DOHH2 (cell line): Measurements from ENCODE around the gene IRX4.

Source experiments
- EZH2phosphoT487 ChIP-seq: fragments of 200-600 bp; sonication (generic); IDR thresholded peaks from 2 replicates; pipeline ENCODE4 v1.6.1; 2017; ENCODE audit warnings: borderline replicate concordance, mild to moderate bottlenecking, antibody characterized with exemption, low read length, moderate library complexity, mixed read lengths
- TF ChIP-seq, protein P1 (sequence below): fragments of 200-600 bp; sonication (generic); IDR thresholded peaks from one replicate; pipeline ENCODE4 v1.5.1; 2014; ENCODE audit warnings: antibody characterized with exemption, mild to moderate bottlenecking, low read depth, low read length; ENCODE audit not compliant: poor library complexity, severe bottlenecking

DNA sequence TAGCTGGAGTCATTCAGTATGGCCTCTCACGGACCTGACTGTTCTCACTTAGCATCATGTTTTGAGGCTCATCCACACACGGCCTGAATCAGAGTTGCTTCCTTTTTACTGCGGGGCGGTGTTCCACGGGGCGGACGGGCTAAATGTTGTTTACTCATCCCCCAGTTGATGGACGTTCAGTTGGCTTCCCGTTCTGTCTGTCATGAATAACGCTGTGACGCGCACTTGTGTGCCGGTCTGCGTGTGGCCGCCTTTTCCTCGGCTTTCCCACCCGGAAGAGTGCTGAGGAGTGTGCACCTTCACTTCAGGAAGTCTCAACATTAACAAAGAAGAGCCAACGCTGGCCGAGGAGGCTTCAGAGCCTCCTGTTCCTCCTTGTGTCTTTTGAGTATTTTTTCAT lies 39.0 kb upstream of the IRX4 start:
- TF ChIP-seq, protein P1, sequence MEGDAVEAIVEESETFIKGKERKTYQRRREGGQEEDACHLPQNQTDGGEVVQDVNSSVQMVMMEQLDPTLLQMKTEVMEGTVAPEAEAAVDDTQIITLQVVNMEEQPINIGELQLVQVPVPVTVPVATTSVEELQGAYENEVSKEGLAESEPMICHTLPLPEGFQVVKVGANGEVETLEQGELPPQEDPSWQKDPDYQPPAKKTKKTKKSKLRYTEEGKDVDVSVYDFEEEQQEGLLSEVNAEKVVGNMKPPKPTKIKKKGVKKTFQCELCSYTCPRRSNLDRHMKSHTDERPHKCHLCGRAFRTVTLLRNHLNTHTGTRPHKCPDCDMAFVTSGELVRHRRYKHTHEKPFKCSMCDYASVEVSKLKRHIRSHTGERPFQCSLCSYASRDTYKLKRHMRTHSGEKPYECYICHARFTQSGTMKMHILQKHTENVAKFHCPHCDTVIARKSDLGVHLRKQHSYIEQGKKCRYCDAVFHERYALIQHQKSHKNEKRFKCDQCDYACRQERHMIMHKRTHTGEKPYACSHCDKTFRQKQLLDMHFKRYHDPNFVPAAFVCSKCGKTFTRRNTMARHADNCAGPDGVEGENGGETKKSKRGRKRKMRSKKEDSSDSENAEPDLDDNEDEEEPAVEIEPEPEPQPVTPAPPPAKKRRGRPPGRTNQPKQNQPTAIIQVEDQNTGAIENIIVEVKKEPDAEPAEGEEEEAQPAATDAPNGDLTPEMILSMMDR: no peak
- TF ChIP-seq EZH2phosphoT487: no peak
